Transverse colon (tissue), 4 donors: ENCODE measurements around the gene ZFAND2B.

Experiments
- CTCF ChIP-seq, 5 experiments: fragments of 200-600 bp in 3 of 5; fragments of 450-650 bp in 2 of 5; sonication (generic) in 3 of 5; IDR thresholded peaks; 1 replicate in 2 of 5; 2 replicates in 3 of 5; pipeline ENCODE4 v1.5.1; 2016 to 2017; ENCODE audit warnings: antibody characterized with exemption in 5 of 5, inconsistent platforms in 3 of 5, mild to moderate bottlenecking in 2 of 5, moderate library complexity in 1 of 5
- POLR2A ChIP-seq: fragments of 450-650 bp; IDR thresholded peaks from one replicate; pipeline ENCODE4 v1.6.1; 2016; ENCODE audit warnings: antibody characterized with exemption, mild to moderate bottlenecking, moderate library complexity
- POLR2AphosphoS5 ChIP-seq, 3 donors: sonication (generic); formaldehyde crosslinking; IDR thresholded peaks; one replicate each; pipeline ENCODE4 v1.6.1; 2016; ENCODE audit warnings: antibody characterized with exemption in 3 of 3

DNA sequence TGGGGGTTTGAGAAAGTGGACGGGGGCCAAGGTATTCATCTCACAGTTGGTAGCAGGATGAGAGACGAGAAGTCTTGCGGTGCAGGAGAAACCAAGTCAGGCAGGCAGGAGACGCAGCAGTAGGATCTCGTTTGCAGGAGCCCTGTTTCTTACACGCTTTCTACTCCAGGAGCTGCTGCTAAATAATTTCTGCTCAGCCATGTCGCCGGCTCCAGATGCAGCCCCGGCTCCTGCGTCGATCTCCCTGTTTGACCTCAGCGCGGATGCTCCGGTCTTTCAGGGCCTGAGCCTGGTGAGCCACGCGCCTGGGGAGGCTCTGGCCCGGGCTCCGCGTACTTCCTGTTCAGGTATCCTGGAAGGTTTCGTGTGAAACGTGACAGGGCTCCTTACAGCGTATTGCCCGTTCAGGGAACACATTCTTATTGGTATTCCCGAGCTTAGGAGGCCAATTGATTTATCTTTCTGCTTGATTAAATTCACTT is 23.5 kb downstream of the ZFAND2B start:
- TF ChIP-seq CTCF (IDR thresholded peaks at IDR 0.05) (no peak), POLR2AphosphoS5 (IDR thresholded peaks at IDR 0.05) (no peak), POLR2A (no peak)
